HL-60 (cell line): Measurements from ENCODE around the gene ADAM22.

Source experiments
- CTCF ChIP-seq: IDR thresholded peaks from one replicate; pipeline ENCODE4 v1.5.1; 2011; ENCODE audit warnings: low read length, control low read depth, inconsistent platforms; ENCODE audit not compliant: insufficient read depth
- POLR2AphosphoS5 ChIP-seq: IDR thresholded peaks from 2 replicates; pipeline ENCODE4 v1.6.1; 2012; ENCODE audit warnings: low read depth
- REST ChIP-seq: IDR thresholded peaks from 2 replicates; pipeline ENCODE4 v1.6.1; 2012; ENCODE audit warnings: low read depth; ENCODE audit not compliant: insufficient replicate concordance
- SPI1 ChIP-seq: IDR thresholded peaks from 2 replicates; pipeline ENCODE4 v1.6.1; 2012; ENCODE audit warnings: low read depth, mild to moderate bottlenecking, borderline replicate concordance

DNA sequence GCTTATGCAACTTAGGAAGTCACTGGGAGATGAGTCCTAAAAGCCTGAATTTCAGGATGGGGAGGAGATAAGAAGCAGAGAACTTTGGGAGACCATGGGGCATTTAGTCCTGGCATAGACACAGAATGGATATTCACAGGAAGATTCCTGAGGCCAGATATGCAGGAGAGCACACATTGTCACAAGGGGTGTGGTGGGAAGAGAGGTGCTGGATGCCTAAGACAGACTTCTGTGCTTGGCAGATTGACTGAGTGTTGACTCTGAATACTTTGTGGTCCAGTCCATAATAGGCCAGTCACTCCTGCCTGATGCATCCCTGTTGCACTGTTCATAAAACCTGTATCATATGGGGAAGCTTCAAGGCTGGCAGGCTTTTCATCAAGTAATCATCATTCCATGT is 267.3 kb downstream of the ADAM22 start:
- TF ChIP-seq POLR2AphosphoS5 (no peak), CTCF (no peak), SPI1 (no peak), REST (no peak)
